Testis (tissue), 2 donors: Measurements from ENCODE around the gene MTG2.

ENCODE experiments used
- CTCF ChIP-seq, 3 experiments: fragments of 450-650 bp in 2 of 3; fragments of 200-600 bp in 1 of 3; sonication (generic) in 1 of 3; IDR thresholded peaks; one replicate each; pipeline ENCODE4 v1.5.1; 2016 to 2019; ENCODE audit warnings: antibody characterized with exemption in 3 of 3, mild to moderate bottlenecking in 2 of 3, moderate library complexity in 1 of 3
- POLR2A ChIP-seq: fragments of 450-650 bp; IDR thresholded peaks from one replicate; pipeline ENCODE4 v1.6.1; 2017; ENCODE audit warnings: antibody characterized with exemption, mild to moderate bottlenecking, moderate library complexity

GRCh38 chr20:62159052-62159451 is 23.8 kb upstream of the MTG2 start:
- TF ChIP-seq CTCF (IDR thresholded peaks at IDR 0.05) = no peak
- TF ChIP-seq POLR2A = no peak
